ENCODE data around the gene SLC6A12.

DNA sequence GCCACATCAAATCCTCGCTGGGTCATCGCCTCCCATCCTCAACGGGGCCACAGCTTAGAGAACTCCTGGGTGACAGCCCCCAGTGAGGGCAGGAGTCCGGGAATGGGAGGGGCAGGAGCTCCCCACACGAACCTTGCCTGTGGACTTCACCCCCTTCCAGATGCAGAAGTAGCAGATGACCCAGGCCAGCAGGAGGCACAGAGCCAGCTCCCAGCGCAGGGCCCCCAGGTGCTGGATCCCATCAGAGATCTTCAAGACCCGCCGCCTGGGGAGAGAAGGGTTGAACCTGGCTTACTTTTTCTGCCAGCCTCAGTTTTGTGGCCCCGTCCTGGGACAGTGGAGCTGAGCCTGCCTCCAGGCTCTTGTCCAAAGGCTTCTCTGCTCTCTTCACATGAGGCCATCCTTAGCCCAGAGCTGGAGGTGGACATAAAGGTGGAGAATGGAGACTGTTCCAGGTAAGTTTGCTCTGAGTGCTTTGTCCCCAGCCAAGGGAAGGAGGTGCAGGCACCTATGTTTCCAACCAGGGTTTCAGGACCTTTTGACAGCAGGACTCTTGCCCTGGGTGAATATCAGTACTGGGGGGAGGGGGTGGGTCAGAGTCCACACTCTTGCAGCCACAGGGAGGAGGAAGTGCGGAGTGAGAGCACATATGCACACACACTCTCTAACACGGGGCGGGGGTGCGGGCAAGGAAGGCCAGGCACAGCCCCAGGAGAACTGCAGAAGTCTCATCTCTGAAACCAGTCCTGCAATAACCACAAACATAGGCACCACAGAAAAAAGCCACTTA is 23.3 kb upstream of the SLC6A12 start:
- TF ChIP-seq CTCF (optimal IDR thresholded peaks at IDR 0.05 in 1 of 3, IDR thresholded peaks at IDR 0.05 in 1 of 3, conservative IDR thresholded peaks at IDR 0.05 in 1 of 3; ENCODE audit: extremely low read depth in 1 of 3, insufficient read depth in 2 of 3, low read length in 3 of 3) (no peak), EZH2 (IDR thresholded peaks at IDR 0.05; ENCODE audit: low read length) (no peak)
